Activated CD4-positive, alpha-beta T cell treated with anti-CD3 and anti-CD28 coated beads for 24 hours (primary cell): ENCODE measurements around the gene CHMP6.

ENCODE experiments used
- DNase-seq, 2 donors: peaks; one replicate each; pipeline ENCODE4 v3.0.0-alpha.2; 2020; ENCODE audit warnings: low read depth in 2 of 2

Gene CHMP6

GRCh38 chr17:80992077-80992947, 671 bp downstream of the CHMP6 start:
- no peak for DNase-seq

DNA sequence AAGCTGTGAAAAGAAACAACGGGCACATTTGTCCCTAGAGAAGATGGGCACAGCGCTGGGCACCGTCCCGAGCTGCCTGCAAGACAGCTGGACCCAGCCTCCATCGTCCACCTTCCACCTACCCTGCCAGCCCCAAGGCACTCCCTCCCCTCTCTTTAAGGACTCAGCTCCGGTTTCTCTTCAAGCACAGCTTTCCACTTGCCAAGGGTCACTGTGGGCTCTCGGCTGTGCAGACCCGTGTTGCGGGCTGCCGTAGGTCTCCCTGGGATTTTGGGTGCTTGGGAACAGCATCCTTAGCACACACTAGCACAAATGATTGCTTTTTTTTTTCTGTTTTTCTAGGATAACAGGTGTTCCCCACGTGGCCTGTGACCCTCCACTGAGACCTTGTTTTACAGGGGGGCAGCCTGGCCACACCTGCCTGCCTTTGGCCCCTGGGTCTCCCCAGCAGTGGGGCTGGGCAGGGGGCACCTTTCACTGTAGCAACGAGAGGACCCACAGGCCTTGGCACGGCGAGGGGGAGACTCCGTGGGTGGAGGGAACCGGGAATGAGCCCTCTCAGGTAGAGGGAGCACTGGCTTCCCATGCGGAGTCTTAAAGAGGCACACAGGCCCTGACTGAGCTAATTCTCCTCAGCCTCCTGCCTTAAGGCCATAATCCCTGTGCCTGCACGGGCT, 1.4 kb downstream of the CHMP6 start:
- no peak for DNase-seq

DNA sequence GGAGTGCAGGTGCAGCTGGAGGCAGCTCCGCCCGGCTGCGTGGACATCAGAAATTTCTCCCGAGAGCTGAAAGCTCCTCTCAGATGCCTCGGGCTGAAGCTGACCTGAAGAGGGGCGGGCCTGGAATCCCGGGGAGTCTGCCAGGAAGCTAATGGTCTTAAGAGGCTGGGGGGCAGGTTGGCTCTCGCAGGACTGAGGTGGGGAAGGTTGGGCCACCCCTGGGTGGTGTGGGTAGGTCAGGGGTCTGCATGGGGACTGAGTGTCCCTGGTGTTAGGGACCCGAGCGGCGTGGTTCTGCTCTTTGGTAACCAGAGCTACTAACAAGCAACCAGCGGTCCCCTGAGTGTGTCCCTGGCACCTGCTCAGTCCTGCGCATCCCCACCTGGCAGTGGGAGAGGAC, 3.5 kb downstream of the CHMP6 start:
- DNase-seq = no peak

DNA sequence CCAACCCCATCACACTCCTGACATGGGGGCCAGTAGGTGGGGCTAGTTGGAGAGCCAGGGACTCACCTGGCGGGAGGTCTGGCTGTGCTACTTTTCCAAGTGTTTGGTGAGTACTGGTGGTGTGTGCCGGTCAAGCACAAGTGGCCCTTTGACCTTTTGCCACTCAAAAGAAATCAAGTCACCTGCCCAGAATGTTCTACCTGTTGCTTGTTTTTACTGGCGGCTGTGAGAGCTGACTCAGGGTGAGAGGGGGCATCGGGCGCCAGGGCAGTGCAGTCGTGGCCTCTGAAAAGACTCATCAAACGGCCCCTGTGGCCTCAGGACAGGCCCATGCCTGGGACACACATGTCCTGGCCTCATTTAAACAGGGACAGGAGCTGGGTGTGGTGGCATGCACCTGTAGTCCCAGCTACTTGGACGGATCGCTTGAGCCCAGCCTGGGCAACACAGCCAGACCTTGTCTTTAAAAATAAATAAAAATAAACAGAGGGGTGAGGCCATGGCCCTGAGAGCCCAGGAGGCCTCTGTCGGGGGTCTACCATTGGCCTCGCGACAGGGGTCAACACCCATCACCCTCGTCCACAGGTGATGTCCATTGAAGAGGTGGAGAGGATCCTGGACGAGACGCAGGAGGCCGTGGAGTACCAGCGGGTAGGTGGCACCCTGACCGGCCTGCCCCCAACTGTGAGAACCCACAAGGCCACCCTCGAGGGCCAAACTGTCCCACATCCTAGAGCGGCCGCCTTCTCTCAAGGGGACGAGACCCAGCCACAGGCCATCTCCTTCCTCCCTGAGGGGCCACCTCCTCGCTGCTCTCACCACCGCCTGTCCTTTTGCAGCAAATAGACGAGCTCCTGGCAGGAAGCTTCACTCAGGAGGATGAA, 5.0 kb downstream of the CHMP6 start:
- no peak for DNase-seq

GRCh38 chr17:80997424-80998117, 5.9 kb downstream of the CHMP6 start:
- DNase-seq = no peak

DNA sequence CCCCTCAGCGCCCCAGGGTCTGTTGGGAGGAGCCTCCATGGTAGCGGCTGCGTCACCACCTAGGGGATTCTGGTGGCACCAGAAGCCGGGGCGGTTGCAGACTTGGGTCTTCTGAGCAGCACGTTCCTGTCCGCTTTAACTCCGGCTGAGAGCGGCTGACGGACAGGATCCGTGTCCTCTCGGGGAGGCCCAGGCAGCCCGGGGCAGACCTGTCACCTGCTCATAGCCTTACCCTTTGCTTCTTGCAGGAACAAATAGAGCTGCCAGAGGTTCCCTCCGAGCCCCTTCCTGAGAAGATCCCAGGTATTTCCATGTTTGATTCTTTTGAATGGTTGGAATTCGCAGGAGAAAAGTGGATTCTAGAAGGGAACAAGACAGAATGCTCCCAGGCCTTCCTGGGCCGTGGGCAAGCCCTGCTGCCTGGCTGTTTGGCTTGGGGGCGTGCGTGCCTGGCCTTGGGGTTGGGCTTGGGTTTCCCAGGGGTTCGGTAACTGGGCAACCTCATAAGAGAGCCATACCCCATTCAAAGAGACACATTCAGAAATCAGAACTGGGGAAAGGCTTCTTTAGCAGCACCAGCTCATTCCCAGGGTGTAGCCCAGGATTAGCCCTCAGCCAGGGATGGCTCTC, 6.6 kb downstream of the CHMP6 start:
- DNase-seq = no peak

- DNase-seq = no peak
Observed at GRCh38 chr17:80998748-80999535, 7.3 kb downstream of the CHMP6 start.

DNA sequence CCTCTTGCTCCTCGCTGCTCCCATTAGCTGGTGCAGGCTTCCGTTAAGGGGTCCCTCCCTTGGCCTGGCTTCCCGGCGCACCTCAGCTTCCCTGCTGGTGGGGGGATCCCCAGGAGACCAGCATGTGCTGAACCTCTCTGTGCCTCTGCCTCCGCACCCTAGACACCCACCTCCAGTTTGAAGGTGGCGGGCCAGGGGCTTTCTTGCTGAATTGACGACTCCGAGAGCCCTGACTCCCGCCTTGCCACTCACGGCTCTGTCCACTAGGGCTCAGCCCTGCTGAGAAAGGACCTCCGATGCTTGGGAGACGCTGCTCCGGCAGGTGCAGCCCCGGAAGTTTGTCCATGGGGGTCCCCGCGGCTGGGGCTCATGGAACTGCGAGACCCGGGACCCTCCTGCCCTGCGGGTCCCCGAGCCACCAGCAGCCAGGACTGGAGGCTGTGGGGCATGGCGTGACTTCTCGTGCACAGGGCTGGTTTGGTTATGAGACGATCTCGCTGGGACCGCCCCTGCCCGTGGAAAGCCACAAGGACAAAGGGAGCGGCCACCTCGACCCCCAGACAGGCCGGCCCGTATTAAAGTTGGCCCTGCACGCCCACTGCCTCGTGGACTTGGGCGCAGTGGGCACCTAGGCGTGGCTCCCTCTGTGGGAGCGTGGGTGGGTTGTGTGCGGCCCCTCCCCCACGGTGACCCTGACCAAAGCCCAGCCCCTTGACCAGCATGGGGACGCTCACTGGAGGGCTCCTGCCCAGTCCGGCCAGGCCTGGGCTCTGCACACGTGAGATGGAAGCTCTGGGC, 8.1 kb downstream of the CHMP6 start:
- DNase-seq = no peak

DNA sequence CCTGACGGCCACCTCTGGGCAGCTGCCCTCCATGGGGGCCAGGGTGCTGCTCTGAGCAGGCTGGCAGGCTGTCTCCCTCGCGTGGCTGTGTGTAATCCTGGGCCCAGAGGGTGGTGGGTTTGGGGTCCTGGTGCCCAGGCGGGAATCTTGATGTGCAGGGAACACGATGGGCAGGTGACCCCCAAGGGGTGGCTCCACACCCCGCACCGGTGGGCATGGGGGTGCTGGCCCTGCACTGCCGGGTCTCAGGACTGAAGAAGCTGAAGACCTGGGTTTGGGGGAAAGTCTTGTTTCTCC, 8.6 kb downstream of the CHMP6 start:
- no peak for DNase-seq

- no peak for DNase-seq
Observed at GRCh38 chr17:81000631-81001357, 9.2 kb downstream of the CHMP6 start.

DNA sequence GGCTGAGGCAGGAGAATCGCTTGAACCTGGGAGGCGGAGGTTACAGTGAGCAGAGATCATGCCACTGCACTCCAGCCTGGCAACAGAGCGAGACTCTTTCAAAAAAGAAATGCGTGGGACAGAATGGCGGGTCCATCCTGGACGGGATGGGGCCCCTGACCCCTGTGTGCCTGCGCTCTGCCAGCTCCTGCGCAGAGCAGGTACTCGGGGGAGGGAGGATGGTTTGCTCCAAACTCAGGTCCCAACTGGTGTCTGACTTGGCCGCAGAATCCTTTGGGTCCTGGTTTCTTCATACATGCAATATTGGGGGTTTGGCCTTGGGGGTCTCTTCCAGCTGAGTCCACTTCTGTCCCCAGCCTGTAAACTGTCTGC, 10.4 kb downstream of the CHMP6 start:
- no peak for DNase-seq

- no peak for DNase-seq
Observed at GRCh38 chr17:81002409-81003361, 11.0 kb downstream of the CHMP6 start.

- no peak for DNase-seq
Observed at GRCh38 chr17:81003711-81004475, 12.3 kb downstream of the CHMP6 start.

GRCh38 chr17:81006891-81007290, 15.2 kb downstream of the CHMP6 start:
- no peak for DNase-seq

DNA sequence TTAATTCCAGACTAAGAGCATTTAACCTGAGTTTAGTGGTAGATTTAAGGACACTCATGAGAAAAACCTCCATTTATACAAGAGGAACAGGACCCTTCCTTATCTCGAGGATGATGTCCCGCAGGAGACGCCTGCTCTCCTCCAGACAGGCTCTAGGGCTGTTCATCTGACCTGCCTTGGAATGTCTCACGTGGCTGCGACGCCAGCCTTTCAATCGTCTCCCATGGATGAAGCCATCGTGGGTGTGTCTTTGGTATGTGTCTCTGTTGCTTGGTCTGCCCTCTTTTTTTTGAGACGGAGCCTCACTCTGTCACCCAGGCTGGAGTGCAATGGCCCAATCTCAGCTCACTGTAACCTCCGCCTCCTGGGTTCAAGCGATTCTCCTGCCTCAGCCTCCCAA, 16.5 kb downstream of the CHMP6 start:
- no peak for DNase-seq

DNA sequence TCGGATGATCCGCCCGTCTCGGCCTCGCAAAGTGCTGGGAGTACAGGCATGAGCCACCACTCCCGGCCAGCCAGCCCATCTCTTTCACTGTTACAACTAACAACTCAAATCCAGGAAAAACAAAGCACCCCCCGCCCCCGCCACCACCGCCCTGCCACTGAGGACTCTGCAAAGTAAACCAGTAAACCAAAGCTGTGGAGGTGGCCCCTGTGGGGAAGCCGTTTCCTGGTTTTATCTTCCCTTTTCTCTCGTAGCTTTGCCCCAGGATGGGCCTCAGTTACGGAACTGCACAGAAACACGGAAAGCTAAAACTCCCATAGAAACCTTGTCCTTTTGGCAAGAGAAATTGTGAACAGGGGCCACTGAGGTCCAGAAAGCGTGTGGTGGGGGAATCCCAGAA, 17.5 kb downstream of the CHMP6 start:
- DNase-seq = no peak

- no peak for DNase-seq
Observed at GRCh38 chr17:81010935-81011334, 19.3 kb downstream of the CHMP6 start.
